Urinary bladder (tissue), 4 donors: ENCODE results near the gene PANK3. TPM values are rescaled to one million over a fixed set of nuclear protein-coding genes. Genes with fewer than 3 reads are reported as not detected.
"Not testable (repeated sequence)": the region's sequence is repeated elsewhere in the genome, so short reads cannot be mapped to it uniquely, and the experiment has no call there.

Experiments
- DNase-seq: peaks from one replicate; pipeline ENCODE4 v3.0.0-alpha.2; 2015; ENCODE audit errors: extremely low spot score
- H3K27ac ChIP-seq: one replicate; pipeline ENCODE4 v1.5.1; 2013; ENCODE audit warnings: low read depth, mild to moderate bottlenecking, moderate library complexity
- H3K36me3 ChIP-seq: one replicate; pipeline ENCODE4 v1.6.1; 2013; ENCODE audit warnings: mild to moderate bottlenecking, moderate library complexity; ENCODE audit not compliant: insufficient read depth
- H3K4me1 ChIP-seq: one replicate; pipeline ENCODE4 v1.6.1; 2013; ENCODE audit warnings: mild to moderate bottlenecking, moderate library complexity; ENCODE audit not compliant: insufficient read depth
- H3K4me3 ChIP-seq: one replicate; pipeline ENCODE4 v1.5.1; 2013; ENCODE audit warnings: low read depth, low read length
- WGBS: extraction: QIAGEN DNeasy Blood & Tissue Kit; methylation state at CpG from one replicate; pipeline ENCODE4 v1.1.7; 2013; 5-methylcytosine and 5-hydroxymethylcytosine counted together
- polyA plus RNA-seq: library from polyadenylated mRNA; stranded (reverse); fragments of 200-250 nt; gene quantifications from one replicate; pipeline ENCODE4 v1.2.3, GENCODE V29; 2013
- total RNA-seq: library from RNA; depleted of rRNA; stranded (reverse); fragments of >200 nt; gene quantifications from one replicate; pipeline ENCODE4 v1.2.3, GENCODE V29; 2014
- donor health status: healthy with polysubstance abuse.
- donor health status: healthy.

The PANK3 gene
- total and polyA plus RNA-seq, 2 donors = 12.3 to 116 TPM

DNA sequence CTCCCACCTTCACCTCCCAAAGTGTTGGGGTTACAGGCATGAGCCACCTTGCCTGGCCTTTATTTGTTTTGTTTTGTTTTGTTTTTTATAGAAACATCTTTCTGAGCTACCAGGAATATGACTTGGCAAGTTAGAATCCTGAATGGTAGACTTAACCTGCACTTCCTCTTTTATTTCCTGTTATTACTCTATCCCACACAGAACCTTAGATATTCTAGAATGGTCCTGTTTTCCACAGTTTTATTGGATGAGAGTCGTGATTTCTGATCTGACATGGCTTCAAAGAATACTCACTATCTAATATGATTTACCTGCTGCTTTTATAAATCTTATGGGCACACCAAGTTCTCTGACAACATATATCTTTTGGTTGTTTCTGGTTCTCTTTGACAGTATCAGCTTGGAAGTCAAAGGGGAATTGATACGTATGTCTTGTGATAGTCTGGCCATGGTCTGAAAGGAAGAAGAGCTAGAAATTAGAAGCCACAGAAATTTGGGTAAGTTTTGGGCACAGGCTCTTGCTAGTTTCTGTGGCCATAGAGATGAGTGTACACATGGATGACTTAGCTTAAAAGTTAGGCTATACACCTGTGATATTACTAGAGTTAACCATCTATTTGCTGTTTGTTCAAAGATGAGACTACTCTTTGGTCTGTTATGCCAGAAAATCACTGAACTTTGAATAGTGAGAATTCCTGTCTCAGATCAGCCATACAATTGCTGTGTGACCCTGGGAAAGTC lies 4.7 kb upstream of the PANK3 start:
- whole genome bisulfite sequencing = 78% methylated on average over 2 of the region's 2 CpGs

GRCh38 chr5:168580814-168581469 lies 1.8 kb upstream of the PANK3 start:
- not testable (repeated sequence) for DNase-seq, H3K4me3 ChIP-seq, H3K27ac ChIP-seq, H3K4me1 ChIP-seq, H3K36me3 ChIP-seq
- 83% methylated on average over 7 of the region's 7 CpGs for WGBS

More for the DNA sequence above, 4.7 kb upstream of the PANK3 start:
- Histone ChIP-seq H3K4me1 (no peaks in the 10 kb centered on the region), H3K27ac (no peak overlapping the region), H3K36me3 (no peaks in the 10 kb centered on the region), H3K4me3 (no peak overlapping the region)
- no peak for DNase-seq

DNA sequence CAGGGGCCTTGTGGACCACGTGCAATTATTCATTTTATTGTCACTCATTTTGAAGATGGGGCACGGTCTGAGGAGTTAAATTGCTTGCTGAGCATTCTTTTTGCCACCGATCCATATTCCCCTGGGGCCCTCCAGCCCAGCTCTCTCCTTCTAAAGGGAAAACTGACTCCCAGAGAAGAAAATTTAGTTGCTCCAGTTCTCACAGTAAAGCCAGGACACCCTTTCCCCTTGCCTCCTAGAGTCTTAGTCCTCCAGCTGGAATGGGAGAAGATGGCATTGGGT lies 1.0 kb upstream of the PANK3 start:
- Histone ChIP-seq H3K27ac (no peak overlapping the region), H3K4me1 (no peaks in the 10 kb centered on the region), H3K36me3 (no peaks in the 10 kb centered on the region), H3K4me3 (peak overlapping the region; percentile 32)
- 26% methylated on average over 3 of the region's 3 CpGs for WGBS
- no peak for DNase-seq

DNA sequence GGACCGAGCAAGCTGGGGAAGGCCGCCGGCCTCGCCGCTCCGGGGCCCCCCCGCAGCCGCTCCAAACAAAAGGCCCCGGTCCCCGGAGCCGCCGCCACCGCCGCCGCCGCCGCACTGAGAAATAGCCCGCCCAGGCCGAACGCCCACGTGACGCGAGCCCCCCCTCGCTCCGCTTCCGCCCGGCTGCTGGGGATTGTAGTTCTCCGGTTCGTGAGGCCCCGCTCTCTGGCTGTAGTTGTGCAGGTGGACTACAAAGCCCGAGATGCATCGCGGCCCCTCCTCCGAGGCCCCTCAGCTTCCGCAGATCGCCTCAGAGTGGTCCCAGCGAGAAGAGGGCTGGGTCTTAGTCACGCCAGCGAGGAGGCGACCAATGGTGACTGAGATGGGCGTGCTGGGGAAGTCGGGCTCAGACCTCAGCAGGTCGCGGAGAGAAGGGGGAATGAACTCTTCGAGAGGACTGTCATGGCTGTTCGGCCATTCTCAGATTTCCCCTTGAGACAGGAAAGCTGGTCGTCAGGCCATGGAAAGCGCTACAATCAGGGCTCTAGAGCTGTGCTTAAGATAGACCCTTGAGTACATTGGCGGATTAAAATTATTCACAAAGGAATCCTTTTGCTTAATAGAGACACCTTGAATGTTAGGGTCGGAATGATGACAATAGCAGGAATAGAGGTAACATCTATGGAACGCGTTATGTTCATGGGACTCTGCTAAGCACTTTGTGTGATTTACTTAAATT lies 489 bp upstream of the PANK3 start:
- Histone ChIP-seq H3K27ac (peak overlapping the region; percentile 86), H3K36me3 (no peaks in the 10 kb centered on the region), H3K4me3 (peak overlapping the region; percentile 54), H3K4me1 (no peaks in the 10 kb centered on the region)
- 1% methylated on average over 52 of the region's 52 CpGs for WGBS
- DNase-seq = peak; percentile 96

DNA sequence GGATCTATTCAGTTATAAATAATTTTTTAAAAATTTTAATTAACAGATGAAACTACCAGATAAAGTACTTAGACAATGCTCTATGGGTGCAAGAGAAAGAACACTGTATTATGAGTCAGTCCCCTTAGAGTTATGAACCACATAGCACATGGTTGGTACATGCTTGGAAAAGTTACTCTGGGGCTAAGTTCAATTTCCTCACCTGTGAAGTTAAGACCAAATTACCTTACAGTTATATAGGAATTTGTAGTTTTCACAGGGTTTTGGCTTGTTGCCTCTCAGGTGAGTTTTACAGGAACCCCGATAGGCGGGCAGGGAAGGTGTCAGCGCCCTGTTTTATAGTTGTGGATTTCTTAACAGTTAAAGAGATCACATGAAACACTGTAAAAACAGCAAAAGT lies 1.2 kb downstream of the PANK3 start:
- DNase-seq = no peak
- Histone ChIP-seq H3K27ac (no peak overlapping the region), H3K4me3 (peak overlapping the region; percentile 54), H3K36me3 (no peaks in the 10 kb centered on the region), H3K4me1 (no peaks in the 10 kb centered on the region)
- WGBS = 17% methylated on average over 3 of the region's 3 CpGs

- Histone ChIP-seq H3K4me3 (no peak overlapping the region), H3K4me1 (no peaks in the 10 kb centered on the region), H3K36me3 (no peaks in the 10 kb centered on the region), H3K27ac (no peak overlapping the region)
- no peak for DNase-seq
- 89% methylated on average over 7 of the region's 7 CpGs for WGBS
These were observed 3.5 kb downstream of the PANK3 start for GRCh38 chr5:168575391-168576372.

- not testable (repeated sequence) for H3K4me3 ChIP-seq, H3K36me3 ChIP-seq, DNase-seq, H3K27ac ChIP-seq, H3K4me1 ChIP-seq
- 100% methylated on average over 1 of the region's 1 CpG for WGBS
These were observed 5.0 kb downstream of the PANK3 start for GRCh38 chr5:168574156-168574555.

DNA sequence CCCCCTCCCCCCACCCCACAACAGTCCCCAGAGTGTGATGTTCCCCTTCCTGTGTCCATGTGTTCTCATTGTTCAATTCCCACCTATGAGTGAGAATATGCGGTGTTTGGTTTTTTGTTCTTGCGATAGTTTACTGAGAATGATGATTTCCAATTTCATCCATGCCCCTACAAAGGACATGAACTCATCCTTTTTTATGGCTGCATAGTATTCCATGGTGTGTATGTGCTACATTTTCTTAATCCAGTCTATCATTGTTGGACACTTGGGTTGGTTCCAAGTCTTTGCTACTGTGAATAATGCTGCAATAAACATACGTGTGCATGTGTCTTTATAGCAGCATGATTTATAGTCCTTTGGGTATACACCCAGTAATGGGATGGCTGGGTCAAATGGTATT lies 5.5 kb downstream of the PANK3 start:
- H3K4me1 ChIP-seq, DNase-seq, H3K36me3 ChIP-seq, H3K4me3 ChIP-seq, H3K27ac ChIP-seq: not testable (repeated sequence)
- 71% methylated on average over 1 of the region's 3 CpGs for WGBS

GRCh38 chr5:168570490-168571328 lies 8.5 kb downstream of the PANK3 start:
- DNase-seq = no peak
- WGBS = 90% methylated on average over 11 of the region's 11 CpGs
- peaks cover 2% of the 10 kb centered on the region for H3K36me3 ChIP-seq

DNA sequence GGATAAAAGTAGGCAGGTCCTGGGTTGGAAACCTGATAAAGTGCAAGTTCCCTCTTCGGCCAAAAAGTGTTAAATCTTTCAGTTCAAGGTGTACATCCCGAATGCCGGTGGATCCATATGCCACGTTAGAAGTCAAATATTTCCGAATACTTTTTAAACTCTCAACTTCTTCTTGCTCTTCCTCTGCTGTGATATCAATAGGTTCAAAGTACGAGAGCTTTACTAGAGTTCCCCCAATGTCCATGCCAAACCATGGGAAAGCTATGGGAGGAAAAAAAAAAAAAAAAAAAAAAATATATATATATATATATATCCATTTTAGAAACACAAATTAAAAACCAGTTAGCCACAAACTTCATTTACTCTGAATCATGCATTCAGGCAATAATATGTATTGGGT lies 10.4 kb downstream of the PANK3 start:
- Histone ChIP-seq H3K27ac (no peak overlapping the region), H3K4me1 (no peaks in the 10 kb centered on the region), H3K36me3 (peaks cover 4% of the 10 kb centered on the region), H3K4me3 (no peak overlapping the region)
- WGBS = 97% methylated on average over 6 of the region's 6 CpGs
- no peak for DNase-seq

More at GRCh38 chr5:168570490-168571328, 8.5 kb downstream of the PANK3 start:
- H3K4me3 ChIP-seq = no peak overlapping the region
- no peak overlapping the region for H3K27ac ChIP-seq
- no peaks in the 10 kb centered on the region for H3K4me1 ChIP-seq

DNA sequence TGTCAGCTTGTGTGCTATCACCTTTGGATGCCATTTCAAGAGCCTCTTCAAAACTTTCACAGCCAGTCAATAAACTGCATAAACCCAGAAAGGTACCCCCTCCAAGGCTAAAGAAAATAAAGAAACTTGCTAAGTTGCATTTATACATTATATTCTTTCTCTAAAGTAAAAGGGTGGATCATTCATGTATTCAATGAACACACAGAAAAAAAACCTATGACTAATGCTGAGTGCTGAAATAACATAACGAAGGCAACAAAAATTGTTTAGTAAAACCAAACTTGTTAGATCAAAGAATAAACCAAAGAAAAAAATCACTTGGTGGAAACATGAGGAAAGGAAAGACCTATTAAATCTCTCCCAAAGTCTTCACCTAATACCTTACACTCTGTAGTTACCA lies 15.2 kb downstream of the PANK3 start:
- WGBS = 88% methylated on average over 1 of the region's 1 CpG

GRCh38 chr5:168562279-168562678 lies 16.9 kb downstream of the PANK3 start:
- H3K36me3 ChIP-seq = peaks cover 10% of the 10 kb centered on the region
- DNase-seq = no peak
- H3K27ac ChIP-seq = no peak overlapping the region
- WGBS = 80% methylated on average over 2 of the region's 2 CpGs
- no peaks in the 10 kb centered on the region for H3K4me1 ChIP-seq
- H3K4me3 ChIP-seq = no peak overlapping the region

More for the DNA sequence above, 15.2 kb downstream of the PANK3 start:
- no peaks in the 10 kb centered on the region for H3K4me1 ChIP-seq
- H3K4me3 ChIP-seq = no peak overlapping the region
- H3K27ac ChIP-seq = no peak overlapping the region
- DNase-seq = no peak
- peaks cover 5% of the 10 kb centered on the region for H3K36me3 ChIP-seq
